Chondrocyte (in vitro differentiated cells): ENCODE data around the gene SLC39A9. TPM values are rescaled to one million over a fixed set of nuclear protein-coding genes. Genes with fewer than 3 reads are reported as not detected.
"Not testable (repeated sequence)": the region's sequence is repeated elsewhere in the genome, so short reads cannot be mapped to it uniquely, and the experiment has no call there.

Experiments used
- DNase-seq: peaks from one replicate; pipeline ENCODE4 v3.0.0; 2021; ENCODE audit warnings: mixed read lengths, low spot score
- H3K27ac Mint-ChIP-seq: one replicate; pipeline ENCODE4 v1.8.0; 2021; ENCODE audit warnings: mild to moderate bottlenecking, moderate library complexity, mixed read lengths; ENCODE audit not compliant: unreplicated experiment
- H3K27me3 Mint-ChIP-seq: 2 replicates; pipeline ENCODE4 v1.8.0; 2021; ENCODE audit warnings: low read depth, mixed read lengths
- H3K36me3 Mint-ChIP-seq: 2 replicates; pipeline ENCODE4 v1.8.0; 2021; ENCODE audit warnings: low read depth, mixed read lengths
- H3K4me1 Mint-ChIP-seq: 2 replicates; pipeline ENCODE4 v1.8.0; 2021; ENCODE audit warnings: low read depth, mild to moderate bottlenecking, mixed read lengths
- H3K4me3 Mint-ChIP-seq: one replicate; pipeline ENCODE4 v1.8.0; 2021; ENCODE audit warnings: mild to moderate bottlenecking, moderate library complexity, mixed read lengths; ENCODE audit not compliant: unreplicated experiment
- H3K9me3 Mint-ChIP-seq: 2 replicates; pipeline ENCODE4 v1.8.0; 2021; ENCODE audit warnings: low read depth, mixed read lengths
- total RNA-seq: library from RNA; stranded (reverse); gene quantifications from 3 replicates; pipeline ENCODE4 v1.2.1, GENCODE V29; 2021
- TF ChIP-seq, protein P1 (sequence below): fragments of 200-600 bp; sonication (generic); IDR thresholded peaks from 2 replicates; pipeline ENCODE4 v1.5.0; 2021; ENCODE audit warnings: antibody characterized with exemption, mild to moderate bottlenecking, moderate library complexity

Gene SLC39A9
- total RNA-seq, 1 donor from 2014 or later = 78.9 TPM

DNA sequence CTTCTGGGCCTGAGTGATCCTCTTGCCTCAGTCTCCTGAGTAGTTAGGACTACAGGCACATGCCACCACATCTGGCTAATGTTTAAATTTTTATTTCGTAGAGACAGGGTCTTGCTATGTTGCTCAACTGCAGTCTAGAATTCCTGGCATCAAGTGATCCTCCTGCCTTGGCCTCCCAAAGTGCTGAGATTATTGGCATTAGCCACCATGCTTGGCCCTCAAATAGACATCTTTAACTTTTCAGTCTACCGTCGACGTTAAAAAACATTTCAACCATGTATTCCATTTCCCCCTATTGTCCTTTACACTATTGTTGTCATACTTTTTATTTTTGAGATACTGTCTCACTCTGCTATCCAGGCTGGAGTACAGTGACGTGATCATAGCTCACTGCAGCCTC is 22.8 kb upstream of the SLC39A9 start:
- peaks cover 15% of the 10 kb centered on the region for H3K9me3 Mint-ChIP-seq
- H3K36me3 Mint-ChIP-seq = peaks cover 34% of the 10 kb centered on the region
- TF ChIP-seq, protein P1, sequence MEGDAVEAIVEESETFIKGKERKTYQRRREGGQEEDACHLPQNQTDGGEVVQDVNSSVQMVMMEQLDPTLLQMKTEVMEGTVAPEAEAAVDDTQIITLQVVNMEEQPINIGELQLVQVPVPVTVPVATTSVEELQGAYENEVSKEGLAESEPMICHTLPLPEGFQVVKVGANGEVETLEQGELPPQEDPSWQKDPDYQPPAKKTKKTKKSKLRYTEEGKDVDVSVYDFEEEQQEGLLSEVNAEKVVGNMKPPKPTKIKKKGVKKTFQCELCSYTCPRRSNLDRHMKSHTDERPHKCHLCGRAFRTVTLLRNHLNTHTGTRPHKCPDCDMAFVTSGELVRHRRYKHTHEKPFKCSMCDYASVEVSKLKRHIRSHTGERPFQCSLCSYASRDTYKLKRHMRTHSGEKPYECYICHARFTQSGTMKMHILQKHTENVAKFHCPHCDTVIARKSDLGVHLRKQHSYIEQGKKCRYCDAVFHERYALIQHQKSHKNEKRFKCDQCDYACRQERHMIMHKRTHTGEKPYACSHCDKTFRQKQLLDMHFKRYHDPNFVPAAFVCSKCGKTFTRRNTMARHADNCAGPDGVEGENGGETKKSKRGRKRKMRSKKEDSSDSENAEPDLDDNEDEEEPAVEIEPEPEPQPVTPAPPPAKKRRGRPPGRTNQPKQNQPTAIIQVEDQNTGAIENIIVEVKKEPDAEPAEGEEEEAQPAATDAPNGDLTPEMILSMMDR = no peak
- H3K27ac Mint-ChIP-seq = no peak overlapping the region
- H3K27me3 Mint-ChIP-seq = no peaks in the 10 kb centered on the region
- no peak for DNase-seq
- no peak overlapping the region for H3K4me3 Mint-ChIP-seq
- H3K4me1 Mint-ChIP-seq = no peaks in the 10 kb centered on the region

DNA sequence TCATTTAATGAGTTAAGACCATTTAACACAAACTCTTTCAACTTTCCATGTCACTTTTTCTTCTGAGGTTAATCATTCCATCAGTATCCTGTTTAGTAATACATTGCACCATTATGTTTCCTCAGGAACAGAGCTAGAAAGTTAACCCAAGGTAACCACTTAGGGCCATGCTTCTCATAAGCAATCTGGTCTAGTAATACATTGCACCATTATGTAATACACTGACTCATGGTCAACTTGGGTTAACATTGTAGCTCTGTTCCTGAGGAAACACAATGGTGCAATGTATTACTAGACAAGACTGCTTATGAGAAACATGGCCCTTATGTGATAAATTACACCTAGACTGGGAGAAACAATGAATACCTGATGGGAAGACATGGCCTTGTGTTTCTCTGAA is 22.1 kb upstream of the SLC39A9 start:
- H3K27me3 Mint-ChIP-seq = no peaks in the 10 kb centered on the region
- H3K9me3 Mint-ChIP-seq = peaks cover 15% of the 10 kb centered on the region
- no peak overlapping the region for H3K27ac Mint-ChIP-seq
- H3K4me3 Mint-ChIP-seq = no peak overlapping the region
- TF ChIP-seq, protein P1 = no peak
- DNase-seq = no peak
- H3K36me3 Mint-ChIP-seq = peaks cover 34% of the 10 kb centered on the region
- H3K4me1 Mint-ChIP-seq = no peaks in the 10 kb centered on the region

DNA sequence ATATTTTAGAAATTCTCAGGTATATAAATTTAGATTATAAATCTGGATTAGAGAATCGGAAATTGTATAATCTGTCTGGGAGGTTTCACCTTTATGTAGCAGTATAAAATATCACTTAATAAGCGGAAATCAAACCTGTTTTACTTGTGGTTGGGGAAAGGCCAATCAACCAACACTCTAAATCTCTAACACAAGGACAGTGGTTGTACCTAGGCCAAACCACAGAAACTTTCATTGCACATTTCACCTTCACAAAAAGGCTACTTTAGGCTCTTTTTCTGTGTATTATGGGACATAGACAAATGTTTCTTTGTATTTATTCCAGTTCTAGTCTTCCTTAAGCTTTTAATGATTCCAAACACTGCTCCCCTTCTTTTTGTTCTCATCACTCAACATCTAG is 20.2 kb upstream of the SLC39A9 start:
- H3K27ac Mint-ChIP-seq = no peak overlapping the region
- DNase-seq = no peak
- peaks cover 31% of the 10 kb centered on the region for H3K36me3 Mint-ChIP-seq
- no peaks in the 10 kb centered on the region for H3K4me1 Mint-ChIP-seq
- H3K9me3 Mint-ChIP-seq = peaks cover 15% of the 10 kb centered on the region
- TF ChIP-seq, protein P1 = no peak
- no peak overlapping the region for H3K4me3 Mint-ChIP-seq
- no peaks in the 10 kb centered on the region for H3K27me3 Mint-ChIP-seq

DNA sequence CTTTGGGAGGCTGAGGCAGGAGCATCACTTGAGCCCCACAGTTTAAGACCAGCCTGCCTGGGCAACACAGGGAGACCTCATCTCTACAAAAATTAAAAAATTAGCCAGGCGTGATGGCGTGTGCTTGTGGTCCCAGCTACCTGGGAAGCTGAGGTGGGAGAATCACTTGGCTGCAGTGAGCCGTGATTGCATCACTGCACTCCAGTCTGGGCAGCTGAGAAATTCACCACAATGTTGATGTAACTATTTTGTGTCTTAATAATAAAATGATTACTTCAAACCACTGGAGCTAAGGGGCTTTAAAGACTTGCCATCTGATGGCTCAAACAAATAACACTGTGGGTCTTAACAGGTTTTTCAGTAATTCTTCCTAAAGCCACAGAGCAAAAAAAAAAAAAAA is 11.2 kb upstream of the SLC39A9 start:
- no peak overlapping the region for H3K4me3 Mint-ChIP-seq
- peak overlapping the region; percentile 69 for H3K27ac Mint-ChIP-seq
- no peak for DNase-seq
- H3K4me1 Mint-ChIP-seq = peaks cover 9% of the 10 kb centered on the region
- H3K36me3 Mint-ChIP-seq = peaks cover 29% of the 10 kb centered on the region
- no peaks in the 10 kb centered on the region for H3K27me3 Mint-ChIP-seq
- no peaks in the 10 kb centered on the region for H3K9me3 Mint-ChIP-seq
- TF ChIP-seq, protein P1 = no peak

DNA sequence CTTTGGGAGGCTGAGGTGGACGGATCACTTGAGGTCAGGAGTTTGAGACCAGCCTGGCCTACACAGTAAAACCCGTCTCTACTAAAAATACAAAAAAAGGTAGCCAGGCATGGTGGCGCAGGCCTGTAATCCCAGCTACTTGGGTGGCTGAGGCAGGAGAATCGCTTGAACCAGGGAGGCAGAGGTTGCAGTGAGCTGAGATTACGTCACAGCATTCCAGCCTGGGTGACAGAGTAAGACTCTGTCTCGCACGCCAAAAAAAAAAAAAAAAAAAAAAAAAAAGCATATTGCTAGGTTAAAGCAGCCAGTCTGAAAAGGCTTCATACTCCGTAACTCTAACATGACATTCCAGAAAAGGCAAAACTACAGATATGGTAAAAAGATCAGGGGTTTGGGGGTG is 7.1 kb upstream of the SLC39A9 start:
- not testable (repeated sequence) for DNase-seq, H3K9me3 Mint-ChIP-seq, H3K27me3 Mint-ChIP-seq, H3K4me3 Mint-ChIP-seq
- peaks cover 36% of the 10 kb centered on the region for H3K36me3 Mint-ChIP-seq
- peaks cover 20% of the 10 kb centered on the region for H3K4me1 Mint-ChIP-seq
- H3K27ac Mint-ChIP-seq = peak overlapping the region; percentile 41

DNA sequence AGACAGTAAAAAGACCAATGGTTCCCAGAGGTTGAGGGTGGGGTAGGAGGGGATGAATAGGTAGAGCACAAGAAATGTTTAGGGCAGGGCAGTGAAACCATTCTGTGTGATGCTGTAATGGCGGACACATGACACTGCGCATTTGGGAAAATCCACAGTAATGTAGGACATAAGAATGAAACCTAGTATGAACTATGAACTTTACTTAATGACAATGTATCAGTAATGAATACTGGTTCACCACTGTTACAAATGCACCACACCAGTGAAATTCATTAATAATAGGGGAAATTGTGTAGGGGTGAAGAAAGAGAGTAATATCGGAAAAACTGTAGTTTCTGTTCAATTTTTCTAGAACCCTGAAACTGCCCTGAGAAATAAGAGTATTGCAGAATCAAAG is 6.0 kb upstream of the SLC39A9 start:
- DNase-seq = no peak
- peaks cover 36% of the 10 kb centered on the region for H3K36me3 Mint-ChIP-seq
- TF ChIP-seq, protein P1 = no peak

More for the DNA sequence above, 6.0 kb upstream of the SLC39A9 start:
- Mint-ChIP-seq H3K9me3 (no peaks in the 10 kb centered on the region), H3K27ac (no peak overlapping the region), H3K4me1 (peaks cover 31% of the 10 kb centered on the region), H3K27me3 (no peaks in the 10 kb centered on the region), H3K4me3 (no peak overlapping the region)
